SW480 (cell line): ENCODE data around the gene PASK.

Source experiments
- DNase-seq: peaks from one replicate; pipeline ENCODE4 v3.0.0-alpha.2; 2016; ENCODE audit warnings: low spot score

Gene PASK

DNA sequence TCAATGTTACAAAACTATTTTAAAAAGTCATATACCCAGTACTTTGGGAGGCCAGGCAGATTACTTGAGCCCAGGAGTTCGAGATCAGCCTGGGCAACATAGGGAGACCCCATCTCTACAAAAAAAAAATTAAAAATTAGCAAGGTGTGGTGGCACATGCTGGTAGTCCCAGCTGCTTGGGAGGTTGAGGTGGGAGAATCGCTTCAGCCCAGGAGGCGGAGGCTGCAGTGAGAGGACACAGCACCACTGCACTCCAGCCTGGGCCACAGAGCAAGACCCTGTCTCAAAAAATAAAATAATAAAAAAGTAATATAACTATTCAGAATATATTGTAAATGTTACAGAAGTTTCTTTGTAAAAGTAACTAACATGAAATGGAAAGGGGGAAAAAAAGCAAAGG, 1.9 kb downstream of the PASK start:
- no peak for DNase-seq

DNA sequence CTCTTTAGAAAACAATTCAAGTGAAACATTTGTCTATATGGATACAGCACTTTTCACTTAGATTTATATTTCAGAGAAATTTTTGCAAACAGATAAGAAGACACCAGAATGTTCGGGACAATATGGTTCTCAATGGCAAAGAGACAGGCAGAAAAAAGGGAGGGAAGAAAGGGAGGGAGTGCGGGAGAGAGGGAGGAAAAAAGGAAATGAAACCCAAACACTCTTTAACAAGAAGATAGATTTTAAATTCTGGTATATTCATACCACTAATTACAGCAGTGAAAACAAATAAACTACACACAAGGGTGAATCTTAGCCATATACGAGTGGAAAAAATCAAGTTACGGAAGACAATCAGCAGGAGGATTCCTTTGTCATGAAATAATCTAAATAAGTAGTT, 3.0 kb downstream of the PASK start:
- no peak for DNase-seq

DNA sequence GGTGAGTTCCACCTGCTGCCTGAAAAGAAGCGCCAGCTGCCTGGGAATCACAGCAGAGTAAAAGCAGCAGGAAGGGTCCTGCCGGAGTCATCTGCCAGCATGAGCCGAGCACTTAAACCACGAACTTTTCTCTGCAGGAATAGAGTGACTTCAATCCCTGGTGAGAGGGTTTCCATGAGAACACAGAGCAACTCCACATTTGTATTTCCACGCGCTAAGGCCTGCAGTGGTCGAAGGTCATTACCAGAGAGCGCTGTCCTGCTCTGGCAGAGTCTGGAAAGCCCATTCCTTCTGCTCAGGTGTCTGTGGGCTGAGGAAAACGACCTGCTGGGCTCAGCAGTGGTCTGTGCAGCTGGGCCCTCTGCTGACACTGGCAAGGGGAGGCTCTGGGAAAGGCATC, 6.7 kb downstream of the PASK start:
- no peak for DNase-seq

DNA sequence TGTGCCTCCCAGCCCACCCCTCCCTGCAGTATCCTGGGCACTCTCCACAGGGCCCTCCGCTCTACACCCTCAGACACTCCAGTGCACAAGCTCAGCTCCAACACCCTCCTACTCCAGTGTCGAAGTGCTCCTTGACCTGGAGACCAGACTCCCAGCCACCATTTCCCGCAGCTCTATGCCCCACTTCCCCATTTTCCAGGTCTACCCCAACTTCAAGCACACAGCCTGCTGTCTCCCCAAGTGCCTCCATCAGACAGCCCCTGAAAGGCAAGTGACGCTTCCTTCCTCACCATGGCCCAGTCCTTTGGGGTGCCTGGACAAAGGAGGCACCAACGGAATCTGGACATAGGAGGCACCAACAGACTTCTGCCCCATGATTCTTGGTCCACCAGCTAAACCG, 7.2 kb downstream of the PASK start:
- no peak for DNase-seq

DNA sequence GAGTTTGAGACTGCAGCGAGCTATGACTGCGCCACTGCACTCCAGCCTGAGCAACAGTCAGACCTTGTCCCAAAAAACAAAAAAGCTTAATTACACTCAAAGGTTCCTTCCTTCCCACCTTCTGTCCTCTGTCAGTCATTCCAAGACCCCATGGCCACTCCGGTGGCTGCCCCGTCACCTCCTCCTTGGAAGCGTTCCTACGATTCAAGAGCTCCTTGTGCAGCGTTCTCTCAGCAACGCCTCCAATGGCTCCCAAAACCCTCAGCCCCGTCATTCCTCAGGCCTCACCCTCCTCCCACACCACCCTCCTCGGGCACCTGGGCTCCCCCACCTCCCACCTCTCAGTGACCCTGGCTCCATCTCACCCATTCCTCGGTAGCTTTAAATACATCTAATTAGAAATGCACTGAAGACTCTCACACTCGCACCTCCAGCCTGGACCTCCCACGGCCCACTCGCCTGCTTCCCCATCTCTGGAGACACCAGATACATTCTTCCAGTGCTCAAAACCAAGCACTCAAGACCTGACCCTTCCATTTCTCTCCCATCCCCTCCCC, 8.0 kb downstream of the PASK start:
- no peak for DNase-seq

DNA sequence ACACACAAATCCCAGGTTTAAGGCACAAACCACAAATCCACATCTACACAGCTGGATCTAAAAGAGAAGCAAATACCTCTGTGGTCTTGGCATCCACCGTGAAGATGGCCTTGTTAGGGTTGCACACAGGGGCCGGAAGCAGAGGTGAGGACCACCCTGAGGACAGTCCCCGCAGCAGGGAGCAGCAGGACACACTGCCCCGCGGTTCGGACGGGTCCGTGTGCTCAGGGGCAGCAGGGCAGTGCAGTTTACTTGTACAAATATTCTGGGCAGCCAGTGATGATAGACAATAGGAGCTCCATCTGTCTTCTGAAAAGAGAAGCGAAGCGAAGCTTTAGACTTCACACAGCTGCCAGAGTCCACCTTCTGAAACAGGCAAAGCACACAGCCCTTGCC, 8.8 kb downstream of the PASK start:
- DNase-seq, result no peak

DNA sequence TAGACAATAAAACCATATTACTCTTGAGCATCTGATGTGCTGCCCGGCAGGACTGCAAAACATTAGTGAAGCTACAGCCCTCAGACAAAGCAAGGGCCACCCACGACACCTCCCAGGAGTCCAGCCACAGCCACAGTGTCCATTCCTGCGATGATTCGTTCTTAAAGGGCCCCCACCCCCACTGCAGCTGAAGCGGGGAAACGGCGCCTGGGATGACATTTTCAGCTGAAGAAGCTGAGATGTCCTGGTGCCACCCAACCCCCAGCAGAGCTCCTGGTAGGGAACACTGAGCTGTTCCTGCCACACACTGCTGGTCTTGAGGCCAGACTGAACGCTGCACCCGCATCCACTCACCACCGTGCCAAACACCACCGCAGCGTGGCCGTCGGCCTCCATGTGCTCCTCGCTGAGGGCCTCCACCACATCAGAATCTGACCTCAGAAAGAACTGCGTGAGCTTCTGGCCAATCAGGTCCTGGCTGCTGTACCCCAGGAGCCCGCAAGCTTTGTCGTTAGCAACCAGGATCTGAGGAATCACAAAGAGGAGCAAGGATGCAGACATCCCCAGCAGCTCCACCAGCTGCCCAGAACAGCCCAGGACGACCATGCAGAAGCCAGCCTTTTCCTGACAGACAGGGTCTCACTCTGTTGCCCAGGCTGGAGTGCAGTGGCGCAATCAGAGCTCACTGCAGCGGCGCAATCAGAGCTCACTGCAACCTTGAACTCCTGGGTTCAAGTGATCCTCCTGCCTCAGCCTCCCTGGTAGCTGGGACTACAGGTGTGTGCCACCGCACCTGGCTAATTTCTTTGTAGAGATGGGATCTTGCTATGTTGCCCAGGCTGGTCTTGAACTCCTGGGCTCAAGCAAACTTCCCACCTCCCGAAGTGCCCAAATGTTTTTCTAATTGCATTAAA, 9.5 kb downstream of the PASK start:
- DNase-seq, result no peak

DNA sequence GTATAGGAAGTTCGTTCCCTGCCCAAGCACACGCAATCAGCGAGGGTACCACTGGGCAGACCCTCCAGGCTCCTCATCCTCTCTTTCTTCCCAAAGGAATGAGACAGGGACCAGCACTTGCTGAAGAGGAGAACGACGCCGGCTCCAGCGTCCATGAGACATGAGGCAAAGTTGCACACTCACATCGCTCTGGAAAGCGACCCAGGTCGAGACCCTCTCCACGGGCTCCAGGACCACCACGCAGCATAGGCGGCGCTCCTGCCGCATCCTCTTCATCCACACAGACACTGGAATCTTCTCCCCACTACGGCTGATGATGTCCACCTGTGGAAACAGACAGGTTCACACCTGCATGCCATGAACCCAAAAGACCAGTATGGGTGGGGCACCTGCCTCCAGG, 10.8 kb downstream of the PASK start:
- no peak for DNase-seq

DNA sequence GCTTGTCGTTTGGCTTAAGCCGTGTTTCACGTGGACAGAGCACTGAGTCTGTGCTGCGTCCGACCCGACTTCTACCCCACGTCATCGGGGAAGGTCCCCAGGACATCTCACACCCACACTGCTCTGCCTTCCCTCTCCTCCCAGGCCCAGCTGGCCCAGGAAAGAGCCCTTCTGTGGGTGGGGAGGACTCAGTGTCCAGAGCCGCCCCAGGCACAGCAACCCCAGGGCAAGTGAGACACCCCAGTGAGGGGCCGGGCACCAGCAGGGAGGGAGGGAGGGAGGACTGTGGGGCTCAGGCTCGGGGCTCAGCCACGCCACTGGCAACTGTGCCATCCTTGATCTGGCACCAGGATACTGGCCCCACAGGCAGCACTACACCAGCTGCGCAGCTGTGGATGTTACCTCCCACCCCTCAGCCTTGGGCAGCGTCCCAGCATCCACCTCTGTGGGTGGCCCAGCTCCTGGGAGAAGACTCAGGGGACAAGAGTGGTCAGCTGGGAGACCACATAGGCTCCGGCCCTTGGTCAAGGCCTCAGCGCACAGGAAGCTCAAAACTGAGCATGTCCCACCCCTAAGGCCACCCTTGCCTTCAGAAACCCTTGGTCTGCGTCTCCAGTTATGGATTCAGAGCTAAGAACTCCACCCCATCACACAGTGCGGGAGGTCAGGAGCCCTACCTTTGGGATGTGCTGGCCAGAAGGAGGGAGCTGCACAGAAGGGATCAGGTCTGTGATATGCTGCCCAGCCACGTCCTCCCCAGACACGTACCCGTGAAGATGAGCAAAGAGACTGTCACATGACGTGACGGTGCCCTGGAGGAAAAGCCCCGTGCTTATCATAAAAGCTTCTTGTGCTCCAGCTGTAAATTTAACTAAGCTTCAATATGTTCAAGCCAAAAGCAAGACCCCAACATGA, 11.7 kb downstream of the PASK start:
- no peak for DNase-seq

DNA sequence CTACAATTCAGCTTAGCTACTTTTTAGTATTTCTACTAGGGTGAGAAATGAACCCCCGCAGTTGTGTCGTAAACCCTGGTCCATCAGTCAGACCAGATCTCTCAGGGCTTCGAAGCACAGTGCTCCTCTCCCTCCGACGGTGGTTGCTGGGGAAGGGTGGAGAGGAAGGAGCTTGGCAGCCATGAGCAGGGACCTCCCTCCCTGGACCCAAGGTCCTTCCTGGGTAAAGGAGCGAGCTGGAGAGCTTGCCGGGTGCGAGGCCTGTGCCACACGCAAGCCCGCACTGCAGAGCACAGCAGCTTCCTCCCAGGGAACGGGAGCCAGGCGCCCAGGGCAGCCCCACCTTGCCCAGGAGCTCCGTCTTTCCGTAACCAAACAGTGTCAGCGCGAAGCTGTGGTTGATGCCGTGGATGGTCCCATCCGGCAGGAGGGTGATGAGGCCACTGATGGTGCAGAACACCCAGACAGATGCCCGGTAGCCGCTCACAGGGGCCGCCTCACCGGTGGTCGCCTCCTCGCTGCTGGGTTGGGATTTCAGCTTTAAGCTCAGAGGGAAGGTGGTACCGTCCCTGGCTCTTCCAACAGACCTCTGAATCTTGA, 12.5 kb downstream of the PASK start:
- no peak for DNase-seq

DNA sequence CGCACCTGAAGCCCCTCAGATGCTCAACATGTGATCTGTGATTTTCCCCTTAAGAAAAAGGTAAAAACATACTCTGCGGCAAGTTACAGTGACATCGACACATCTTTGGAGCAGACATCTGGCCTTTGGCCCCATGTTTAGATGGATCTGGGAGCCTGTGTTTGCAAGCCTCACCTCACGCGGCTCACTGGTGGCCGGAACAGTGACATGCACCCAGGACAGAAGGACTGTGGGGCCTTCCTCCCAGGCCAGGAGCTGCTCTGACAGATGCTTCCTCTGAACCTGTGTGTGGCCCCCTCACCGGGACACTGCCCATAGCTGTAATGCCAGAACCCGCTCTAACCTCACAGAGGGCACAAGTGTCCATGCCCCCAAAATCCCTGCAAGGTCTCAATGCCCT, 13.1 kb downstream of the PASK start:
- DNase-seq, result no peak

DNA sequence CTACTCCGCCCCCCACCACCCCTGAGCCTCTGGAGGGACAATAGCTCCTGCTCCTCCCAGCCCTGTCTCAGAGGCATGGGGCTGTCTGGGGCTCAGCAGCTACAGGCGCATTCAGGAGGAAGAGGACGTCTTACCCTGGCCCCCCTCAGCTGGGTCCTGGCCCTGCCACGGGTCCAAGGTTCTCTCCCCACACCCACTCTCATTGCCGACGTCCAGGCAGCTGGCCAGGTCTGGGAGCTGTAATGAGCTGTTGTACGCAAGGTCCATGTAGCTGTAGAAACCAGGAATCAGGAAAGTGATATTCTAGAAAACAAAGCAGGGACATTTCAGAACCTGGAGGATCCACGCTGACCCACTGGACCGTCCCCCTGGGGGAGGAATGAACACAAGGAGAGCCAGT, 13.5 kb downstream of the PASK start:
- DNase-seq, result no peak

DNA sequence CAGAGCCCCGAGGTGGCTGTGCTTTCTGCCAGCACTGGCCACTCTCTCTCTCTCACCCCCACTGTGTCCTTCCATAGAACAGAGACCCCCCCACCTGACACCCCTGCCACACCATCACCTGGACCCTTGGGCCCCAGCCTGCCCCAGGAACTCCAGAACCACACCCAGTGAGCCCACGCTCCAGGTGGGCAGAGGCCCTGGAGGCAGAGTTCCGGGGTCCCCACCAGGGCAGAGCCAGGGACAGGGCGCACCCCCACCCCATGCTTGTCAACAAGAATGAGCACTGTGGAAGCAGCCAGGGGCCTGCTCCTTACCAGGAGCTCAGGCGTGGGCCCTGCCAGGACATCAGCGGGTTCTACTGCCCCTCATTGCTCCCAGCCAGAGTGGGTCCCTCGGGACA, 14.6 kb downstream of the PASK start:
- DNase-seq, result no peak

DNA sequence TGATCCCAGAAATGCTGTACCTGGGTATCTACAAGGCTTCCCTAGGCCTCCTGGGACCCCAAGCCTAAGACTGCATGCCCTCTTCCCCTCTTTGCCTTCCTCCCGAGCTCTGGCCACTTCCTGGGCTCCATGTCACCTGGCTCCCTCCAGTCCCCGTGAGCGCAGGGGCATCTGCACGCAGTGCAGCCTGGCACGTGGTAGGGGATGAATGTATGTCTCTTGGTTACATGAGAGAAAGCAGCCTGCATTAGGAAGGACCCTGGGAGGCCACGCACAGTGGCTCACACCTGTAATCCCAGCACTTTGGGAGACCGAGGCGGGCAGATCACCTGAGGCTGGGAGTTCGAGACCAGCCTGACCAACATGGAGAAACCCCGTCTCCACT, 15.8 kb downstream of the PASK start:
- DNase-seq, result no peak

DNA sequence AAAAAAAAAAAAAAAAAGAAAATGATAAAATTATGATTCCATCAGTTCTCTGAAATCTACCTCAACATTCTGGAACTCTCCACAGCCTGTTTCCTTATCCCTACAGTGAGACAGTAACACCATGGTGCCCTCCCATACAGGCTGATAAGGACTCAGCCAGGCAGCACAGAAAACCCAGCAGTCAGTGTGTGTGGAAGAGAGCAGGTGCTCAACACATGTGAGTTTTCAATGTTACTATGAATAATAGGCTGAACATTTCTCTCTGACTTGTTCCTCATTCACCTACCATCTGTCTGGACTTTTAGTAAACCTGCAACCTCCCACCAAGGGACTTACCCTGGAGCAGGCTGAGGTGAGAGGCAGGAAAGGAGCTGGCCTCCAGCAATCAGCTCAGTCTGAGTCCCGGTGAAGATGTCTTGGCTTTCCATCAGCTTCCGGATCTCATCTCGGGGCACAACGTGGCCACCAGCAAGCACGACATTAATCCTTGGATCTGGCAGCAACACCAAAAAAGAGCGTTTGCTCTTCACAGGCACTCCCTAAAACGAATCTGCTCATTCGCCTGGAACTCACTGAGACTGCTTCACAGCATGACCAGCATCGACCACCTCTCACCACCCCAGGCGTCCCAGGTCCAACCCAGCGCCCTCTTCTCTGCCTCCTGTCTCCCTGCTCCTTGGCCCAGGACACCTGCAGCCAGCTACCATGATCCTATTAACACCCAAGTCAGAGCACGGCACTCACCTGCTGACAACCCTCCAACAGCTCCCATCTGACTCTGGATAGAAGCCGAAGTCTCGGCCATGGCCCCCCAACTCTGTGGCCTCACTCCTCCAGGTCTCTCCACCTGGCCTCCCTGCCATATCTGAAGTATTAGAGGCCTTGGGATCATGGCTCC, 16.5 kb downstream of the PASK start:
- DNase-seq, result no peak

DNA sequence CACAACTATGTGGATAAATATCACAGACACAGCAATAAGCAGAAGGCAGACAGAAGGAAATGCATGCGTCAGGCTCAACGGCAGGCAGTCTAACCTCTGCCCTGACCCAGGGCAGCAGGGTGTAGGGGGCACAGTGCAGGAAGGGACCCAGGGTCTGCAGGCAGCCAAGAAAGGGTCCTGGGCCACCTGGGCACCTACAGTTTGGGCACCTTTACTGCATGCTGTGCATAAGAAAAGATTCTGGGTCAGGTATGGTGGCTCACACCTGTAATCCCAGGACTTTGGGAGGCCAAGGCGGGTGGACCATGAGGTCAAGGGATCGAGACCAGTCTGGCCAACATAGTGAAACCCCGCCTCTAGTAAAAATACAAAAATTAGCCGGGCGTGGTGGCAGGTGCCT, 17.7 kb downstream of the PASK start:
- DNase-seq, result no peak

DNA sequence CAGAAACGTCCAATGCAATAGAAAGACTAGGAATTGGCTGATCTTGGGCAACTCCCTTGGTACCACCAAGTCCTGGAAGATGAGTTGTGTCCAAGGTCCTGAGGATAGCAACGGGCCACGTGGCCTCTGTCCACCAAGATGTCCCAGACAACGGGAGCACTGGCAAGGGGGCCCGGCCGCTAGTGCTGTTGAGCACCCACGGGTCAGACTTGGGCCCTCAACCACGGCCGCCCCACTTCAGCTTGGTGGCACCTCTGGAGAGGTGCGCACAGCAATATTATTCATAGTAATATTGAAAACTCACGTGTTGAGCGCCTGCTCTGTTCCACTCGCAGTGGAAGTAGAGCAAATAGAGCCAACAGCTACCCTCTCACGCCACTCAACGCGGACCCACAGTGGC, 19.0 kb downstream of the PASK start:
- DNase-seq, result no peak

DNA sequence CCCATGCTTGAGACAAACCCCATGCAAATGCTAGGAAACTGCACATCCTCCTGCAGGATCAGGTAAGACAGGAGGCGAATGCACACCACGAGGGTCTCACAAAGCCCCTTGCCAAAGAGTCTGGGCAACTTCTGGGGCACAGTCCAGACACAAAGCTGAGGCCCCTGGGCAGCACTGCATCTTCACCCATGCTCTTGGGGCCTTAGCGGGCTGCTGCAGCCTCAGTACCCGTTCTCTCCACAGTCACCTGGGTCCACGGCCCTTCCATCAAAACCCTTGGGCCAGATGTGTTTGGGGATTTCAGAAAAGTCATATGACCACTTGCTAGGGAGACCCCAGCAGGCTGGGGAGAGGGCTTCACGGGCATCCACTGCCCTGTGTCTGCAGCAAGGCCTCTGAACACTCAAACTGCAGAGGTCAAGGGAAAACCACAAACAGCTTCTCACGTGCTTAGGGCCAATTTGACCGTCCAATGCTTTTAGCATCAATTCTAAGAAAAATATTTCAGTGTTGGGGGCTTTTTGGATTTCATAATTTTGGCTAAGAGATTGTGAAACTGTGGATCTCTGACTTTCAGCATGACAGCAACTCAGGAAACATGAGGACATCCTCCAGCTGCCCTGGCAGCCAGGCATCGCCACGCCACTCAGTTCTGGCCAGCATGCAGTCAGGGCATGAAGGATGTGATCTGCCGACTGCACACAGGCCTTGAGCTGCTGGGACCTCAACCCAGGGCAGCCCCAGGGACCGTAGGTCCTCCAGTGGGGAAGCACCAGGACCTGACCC, 20.0 kb downstream of the PASK start:
- no peak for DNase-seq

DNA sequence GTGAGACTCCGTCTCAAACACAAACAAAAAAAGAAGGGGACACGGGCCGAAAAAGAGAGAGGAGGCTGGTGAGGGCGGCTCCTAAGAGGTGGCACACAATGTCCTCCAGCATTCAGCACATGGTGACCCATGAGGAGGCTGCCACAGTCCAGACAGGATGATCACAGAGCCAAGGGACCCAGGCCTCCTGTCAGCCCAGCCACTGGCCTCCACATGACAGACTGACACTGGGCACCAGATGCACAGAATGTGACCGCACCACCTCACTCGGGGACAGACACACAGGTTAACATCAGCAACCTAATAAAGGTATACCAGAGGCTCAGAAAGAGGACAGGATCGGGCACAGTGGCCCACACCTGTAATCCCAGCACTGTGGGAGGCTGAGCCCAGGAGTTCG, 21.0 kb downstream of the PASK start:
- DNase-seq, result no peak

DNA sequence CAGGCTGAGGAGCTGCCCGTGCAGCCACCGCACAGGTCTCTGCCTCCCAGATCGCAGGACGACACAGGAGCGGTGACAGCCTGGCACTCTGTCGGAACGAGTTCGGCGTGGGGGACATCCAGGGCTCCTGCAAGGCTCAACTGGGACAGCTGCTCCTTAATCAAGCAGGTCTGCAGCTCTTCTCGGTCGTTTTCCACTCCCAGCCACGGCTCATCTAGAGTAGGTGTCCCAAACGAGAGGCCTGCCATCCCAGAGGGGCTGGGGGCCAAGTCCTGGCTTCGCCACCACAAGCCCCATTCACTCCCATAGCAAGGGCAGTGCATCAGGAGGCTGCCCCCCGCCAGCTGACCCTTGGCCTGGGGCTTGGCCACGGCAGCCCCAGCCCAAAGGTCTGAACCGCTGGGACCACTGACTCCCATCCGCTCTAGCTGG, 22.5 kb downstream of the PASK start:
- DNase-seq, result no peak

DNA sequence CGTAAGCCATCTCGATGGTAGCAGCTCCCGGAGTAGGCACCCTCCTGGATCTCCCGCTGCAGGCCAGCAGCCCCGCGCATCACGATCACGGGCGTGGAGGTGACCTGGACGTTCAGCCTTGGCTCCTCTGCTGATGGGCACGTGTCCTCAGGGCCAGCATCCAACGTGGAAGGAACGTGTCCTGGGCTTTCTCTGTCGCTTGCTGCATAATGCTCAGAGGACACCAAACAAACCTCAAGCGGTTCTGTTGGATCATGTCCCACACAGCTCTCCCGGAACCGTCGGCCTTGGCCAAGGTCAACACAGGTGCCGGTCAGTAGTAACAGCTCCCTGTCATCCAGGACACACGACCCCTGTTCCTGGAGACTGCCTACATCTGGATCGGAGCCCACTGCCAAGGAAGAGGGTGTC, 23.1 kb downstream of the PASK start:
- no peak for DNase-seq
